ENCODE measurements around the gene ZNF438.
"Not testable (repeated sequence)": the region's sequence is repeated elsewhere in the genome, so short reads cannot be mapped to it uniquely, and the experiment has no call there.

The ZNF438 gene

DNA sequence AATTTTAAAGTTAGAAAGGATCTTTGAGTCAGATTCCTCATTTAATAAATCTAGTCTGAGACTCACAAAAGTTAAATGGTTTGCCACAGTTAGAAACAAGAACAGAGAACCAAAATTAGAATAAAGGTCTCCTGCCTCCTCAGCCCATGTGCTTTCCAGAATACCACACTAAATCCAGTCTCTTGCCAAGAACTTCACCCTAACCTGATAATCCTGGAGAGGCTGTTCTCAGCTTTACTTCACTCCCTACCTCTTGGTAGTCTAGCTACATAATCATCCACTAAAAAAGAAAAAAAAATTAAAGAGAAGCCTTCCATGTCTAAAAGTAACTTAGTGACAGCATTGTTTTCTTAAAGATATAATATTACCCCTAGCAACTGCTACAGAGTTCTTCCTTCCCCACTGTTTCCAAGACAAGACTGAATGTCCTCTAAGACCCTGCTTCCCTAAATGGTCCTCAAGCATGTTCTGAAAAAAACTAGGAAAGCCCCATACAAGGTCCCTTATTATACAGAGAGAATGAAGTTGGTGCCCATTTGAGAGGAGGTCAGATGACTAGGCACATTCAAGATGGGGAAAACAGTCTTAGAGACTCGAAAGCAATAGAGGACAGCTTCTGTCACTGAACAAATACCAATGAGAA, 56.8 kb downstream of the ZNF438 start:
- H3K36me3 Mint-ChIP-seq: no peaks in the 10 kb centered on the region
- no peaks in the 10 kb centered on the region for H3K27me3 Mint-ChIP-seq
- no peak for DNase-seq
- H3K4me3 Mint-ChIP-seq: no peak overlapping the region
- CTCF ChIA-PET: interaction anchor here (1.1 kb wide), 1 partner anchor 335 kb away, joined by 4 read pairs; no protein-coding TSS in a partner anchor
- no peaks in the 10 kb centered on the region for H3K9me3 Mint-ChIP-seq
- no peaks in the 10 kb centered on the region for H3K4me1 Mint-ChIP-seq
- peak overlapping the region; percentile 45 for H3K27ac Mint-ChIP-seq

GRCh38 chr10:30974355-30974754, 57.3 kb downstream of the ZNF438 start:
- DNase-seq: no peak
- CTCF ChIA-PET: interaction anchor here (0.7 to 1.1 kb wide), 2 partner anchors 45 to 335 kb away, joined by 3 to 4 read pairs; no protein-coding TSS in a partner anchor
- Mint-ChIP-seq H3K27ac (no peak overlapping the region), H3K4me1 (no peaks in the 10 kb centered on the region), H3K4me3 (no peak overlapping the region), H3K9me3 (no peaks in the 10 kb centered on the region), H3K27me3 (no peaks in the 10 kb centered on the region), H3K36me3 (no peaks in the 10 kb centered on the region)

GRCh38 chr10:30973737-30974136, 57.9 kb downstream of the ZNF438 start:
- Mint-ChIP-seq H3K9me3 (no peaks in the 10 kb centered on the region), H3K27ac (no peak overlapping the region), H3K36me3 (no peaks in the 10 kb centered on the region), H3K27me3 (no peaks in the 10 kb centered on the region), H3K4me1 (no peaks in the 10 kb centered on the region), H3K4me3 (no peak overlapping the region)
- no peak for DNase-seq
- CTCF ChIA-PET: interaction anchor here (0.7 to 1.1 kb wide), 2 partner anchors 44 to 334 kb away, joined by 3 to 4 read pairs; no protein-coding TSS in a partner anchor

- Mint-ChIP-seq H3K27ac (no peak overlapping the region), H3K36me3 (no peaks in the 10 kb centered on the region), H3K9me3 (no peaks in the 10 kb centered on the region), H3K4me1 (no peaks in the 10 kb centered on the region), H3K27me3 (no peaks in the 10 kb centered on the region), H3K4me3 (no peak overlapping the region)
- DNase-seq: no peak
- CTCF ChIA-PET: interaction anchor here (1.2 kb wide), 1 partner anchor 46 kb away, joined by 3 read pairs; no protein-coding TSS in a partner anchor
Measured at GRCh38 chr10:30970760-30971460, 60.8 kb downstream of the ZNF438 start.

- Mint-ChIP-seq H3K4me3 (no peak overlapping the region), H3K27me3 (no peaks in the 10 kb centered on the region), H3K36me3 (no peaks in the 10 kb centered on the region), H3K27ac (no peak overlapping the region), H3K9me3 (no peaks in the 10 kb centered on the region), H3K4me1 (peaks cover 4% of the 10 kb centered on the region)
- CTCF ChIA-PET: no interaction called here
- DNase-seq: no peak
Measured at GRCh38 chr10:30968711-30969110, 63.0 kb downstream of the ZNF438 start.

GRCh38 chr10:30967650-30968410, 63.8 kb downstream of the ZNF438 start:
- Mint-ChIP-seq H3K4me3 (no peak overlapping the region), H3K36me3 (no peaks in the 10 kb centered on the region), H3K9me3 (no peaks in the 10 kb centered on the region), H3K27ac (no peak overlapping the region), H3K27me3 (no peaks in the 10 kb centered on the region), H3K4me1 (peaks cover 4% of the 10 kb centered on the region)
- CTCF ChIA-PET: no interaction called here
- DNase-seq: no peak

- no peak for DNase-seq
- Mint-ChIP-seq H3K4me3 (no peak overlapping the region), H3K4me1 (peaks cover 4% of the 10 kb centered on the region), H3K9me3 (no peaks in the 10 kb centered on the region), H3K27me3 (no peaks in the 10 kb centered on the region), H3K36me3 (no peaks in the 10 kb centered on the region), H3K27ac (no peak overlapping the region)
- CTCF ChIA-PET: no interaction called here
Measured at GRCh38 chr10:30963992-30964930, 67.4 kb downstream of the ZNF438 start.

- Mint-ChIP-seq H3K36me3 (no peaks in the 10 kb centered on the region), H3K27ac (no peak overlapping the region), H3K4me3 (no peak overlapping the region), H3K4me1 (peaks cover 4% of the 10 kb centered on the region), H3K27me3 (no peaks in the 10 kb centered on the region), H3K9me3 (no peaks in the 10 kb centered on the region)
- DNase-seq: no peak
- CTCF ChIA-PET: interaction anchor here (0.6 kb wide), 1 partner anchor 172 kb away, joined by 3 read pairs; no protein-coding TSS in a partner anchor
Measured at GRCh38 chr10:30962522-30962921, 69.1 kb downstream of the ZNF438 start.

DNA sequence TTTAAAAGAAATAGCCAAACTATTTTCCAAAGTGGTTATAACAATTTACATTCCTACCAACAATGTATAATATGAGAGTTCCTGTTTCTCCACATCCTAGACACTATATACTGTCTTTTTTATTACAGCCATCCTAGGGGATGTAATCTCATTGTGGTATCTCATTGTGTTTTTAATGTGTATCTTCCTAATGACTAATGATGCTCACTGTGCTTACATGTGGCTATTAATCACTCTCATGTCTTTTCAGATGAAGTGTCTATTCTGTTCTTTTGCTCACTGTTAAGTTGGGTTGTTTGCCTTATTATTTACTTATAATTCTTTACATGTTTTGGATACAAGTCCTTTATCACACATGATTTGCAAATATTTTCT, 71.8 kb downstream of the ZNF438 start:
- DNase-seq: no peak
- H3K4me1 Mint-ChIP-seq: peaks cover 4% of the 10 kb centered on the region
- no peaks in the 10 kb centered on the region for H3K27me3 Mint-ChIP-seq
- H3K27ac Mint-ChIP-seq: no peak overlapping the region
- CTCF ChIA-PET: no interaction called here
- no peak overlapping the region for H3K4me3 Mint-ChIP-seq
- no peaks in the 10 kb centered on the region for H3K9me3 Mint-ChIP-seq
- no peaks in the 10 kb centered on the region for H3K36me3 Mint-ChIP-seq

DNA sequence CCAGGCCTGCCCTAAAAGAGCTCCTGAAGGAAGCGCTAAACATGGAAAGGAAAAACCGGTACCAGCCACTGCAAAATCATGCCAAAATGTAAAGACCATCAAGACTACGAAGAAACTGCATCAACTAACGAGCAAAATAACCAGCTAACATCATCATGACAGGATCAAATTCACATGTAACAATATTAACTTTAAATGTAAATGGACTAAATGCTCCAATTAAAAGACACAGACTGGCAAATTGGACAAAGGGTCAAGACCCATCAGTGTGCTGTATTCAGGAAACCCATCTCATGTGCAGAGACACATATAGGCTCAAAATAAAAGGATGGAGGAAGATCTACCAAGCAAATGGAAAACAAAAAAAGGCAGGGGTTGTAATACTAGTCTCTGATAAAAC, 82.4 kb downstream of the ZNF438 start:
- H3K4me1 Mint-ChIP-seq, CTCF ChIA-PET, H3K9me3 Mint-ChIP-seq, DNase-seq, H3K27ac Mint-ChIP-seq, H3K36me3 Mint-ChIP-seq, H3K27me3 Mint-ChIP-seq, H3K4me3 Mint-ChIP-seq: not testable (repeated sequence)

GRCh38 chr10:30944005-30944404, 87.7 kb downstream of the ZNF438 start:
- Mint-ChIP-seq H3K4me3 (no peak overlapping the region), H3K9me3 (no peaks in the 10 kb centered on the region), H3K36me3 (no peaks in the 10 kb centered on the region), H3K27me3 (no peaks in the 10 kb centered on the region), H3K27ac (no peak overlapping the region), H3K4me1 (no peaks in the 10 kb centered on the region)
- CTCF ChIA-PET: no interaction called here
- no peak for DNase-seq

DNA sequence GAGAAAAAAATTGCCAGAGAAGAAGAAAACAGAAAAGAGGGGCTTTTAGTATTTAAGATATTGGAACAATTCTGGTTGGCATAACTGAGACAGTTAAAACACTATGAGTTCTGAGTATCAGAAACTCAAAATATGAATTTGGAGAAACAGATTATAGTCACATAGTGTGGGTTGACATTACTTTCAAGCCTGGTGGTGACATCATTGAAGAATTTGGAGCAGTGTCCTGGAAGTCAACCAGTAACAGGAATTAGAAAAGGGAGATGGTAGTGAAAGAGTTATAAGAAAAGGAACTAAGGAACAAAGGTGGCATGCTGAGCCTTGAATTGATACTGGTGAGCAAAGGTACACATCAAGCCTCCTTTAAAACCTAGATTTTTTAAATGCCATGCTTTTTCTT, 88.2 kb downstream of the ZNF438 start:
- DNase-seq: no peak
- Mint-ChIP-seq H3K4me3 (no peak overlapping the region), H3K9me3 (no peaks in the 10 kb centered on the region), H3K27me3 (no peaks in the 10 kb centered on the region), H3K4me1 (no peaks in the 10 kb centered on the region), H3K36me3 (no peaks in the 10 kb centered on the region), H3K27ac (no peak overlapping the region)
- CTCF ChIA-PET: no interaction called here

GRCh38 chr10:30940256-30940655, 91.4 kb downstream of the ZNF438 start:
- Mint-ChIP-seq H3K27ac (no peak overlapping the region), H3K9me3 (peaks cover 1% of the 10 kb centered on the region), H3K4me3 (no peak overlapping the region), H3K27me3 (no peaks in the 10 kb centered on the region), H3K4me1 (no peaks in the 10 kb centered on the region), H3K36me3 (no peaks in the 10 kb centered on the region)
- CTCF ChIA-PET: no interaction called here
- DNase-seq: no peak

Measured in activated naive CD4-positive, alpha-beta T cell treated with anti-CD3 and anti-CD28 coated beads, Interleukin-2, amount 10 ng/mL, durations not matched to agents 7 days and 5 days (primary cell).